Glomerular endothelial cell (primary cell): ENCODE measurements around the gene SIAE. TPM values are rescaled to one million over a fixed set of nuclear protein-coding genes. Genes with fewer than 3 reads are reported as not detected.

Experiments
- DNase-seq: peaks from one replicate; pipeline ENCODE4 v3.0.0-alpha.2; 2011; ENCODE audit warnings: low read depth, low spot score; ENCODE audit errors: extremely low read depth
- total RNA-seq: library from RNA; depleted of rRNA; stranded (reverse); fragments of >200 nt; gene quantifications from 2 replicates; pipeline ENCODE4 v1.2.3, GENCODE V29; 2015

SIAE gene
- total RNA-seq, 1 donor from 2014 or later, result 39.5 TPM

DNA sequence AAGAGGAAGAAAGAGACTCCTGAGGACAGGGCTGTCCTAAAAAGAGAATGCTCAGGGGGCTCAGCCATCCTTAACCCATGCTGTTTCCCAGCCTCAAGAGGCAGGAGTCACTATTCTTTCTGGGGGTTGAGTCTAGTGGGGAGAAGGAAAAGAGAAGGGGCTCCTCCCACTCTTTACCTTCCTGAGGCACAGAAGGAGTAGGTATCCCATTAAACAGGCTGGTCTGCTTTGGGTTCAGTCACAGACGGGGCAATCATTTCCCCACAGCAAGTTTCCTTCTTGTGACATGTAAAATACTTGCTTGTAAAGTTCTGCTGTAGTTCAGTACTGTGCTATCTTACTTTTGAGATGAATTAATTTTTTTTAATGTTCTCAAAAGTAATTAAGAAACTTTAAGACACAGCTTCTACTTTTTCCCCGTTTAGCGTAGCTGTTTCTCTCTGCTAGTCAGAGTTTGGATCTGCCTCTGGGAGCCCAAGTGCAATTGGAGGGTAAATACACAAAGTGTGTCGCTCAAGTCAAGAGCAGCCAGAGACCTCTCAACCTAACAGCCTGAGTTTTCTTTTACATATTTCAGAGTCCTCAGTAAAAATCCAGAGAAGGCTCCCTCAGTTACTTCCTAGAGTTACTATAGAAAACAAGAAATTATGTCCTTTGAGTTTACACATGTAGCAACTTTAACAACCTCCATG is 88.7 kb downstream of the SIAE start:
- DNase-seq, result no peak

DNA sequence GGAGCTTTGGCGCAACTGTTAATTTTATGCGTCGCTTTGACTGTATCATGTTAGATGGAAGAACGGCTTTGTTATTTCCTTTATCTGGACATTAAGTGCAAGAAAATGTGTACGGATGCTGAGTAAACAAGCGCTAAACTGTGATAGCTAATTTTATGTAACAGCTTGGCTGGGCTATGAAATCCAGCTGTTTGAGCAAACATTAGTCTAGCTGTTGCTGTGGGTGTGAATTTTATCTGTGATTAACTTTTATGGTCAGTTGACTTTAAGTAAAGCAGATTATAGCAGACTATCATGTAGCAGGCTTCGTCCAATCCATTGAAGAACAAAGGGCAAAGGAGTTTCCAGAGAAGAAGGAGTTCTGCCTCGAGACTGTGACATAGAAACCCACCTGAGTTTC is 89.8 kb downstream of the SIAE start:
- DNase-seq, result no peak

Other genes with a start within 250 kb of the SIAE start
- gene OR8B4, start 248.9 kb downstream of the SIAE start, total RNA-seq, result not detected in 2 replicates
- gene OR8B8, start 228.0 kb downstream of the SIAE start, total RNA-seq, result not detected in 2 replicates
- not detected in 2 replicates for gene OR8B12, start 130.1 kb downstream of the SIAE start, total RNA-seq
- gene OR8A1, start 103.7 kb downstream of the SIAE start, total RNA-seq, result not detected in 2 replicates
- gene PANX3, start 62.3 kb downstream of the SIAE start, total RNA-seq, result not detected in 2 replicates
- 12.4 and 20.5 TPM in 2 replicates for gene TBRG1, start 50.9 kb downstream of the SIAE start, total RNA-seq
- 6.9 and 11.1 TPM in 2 replicates for gene SPA17, start 165 bp upstream of the SIAE start, total RNA-seq
- 10.6 and 14.4 TPM in 2 replicates for gene NRGN, start 66.2 kb upstream of the SIAE start, total RNA-seq
- gene VSIG2, start 78.5 kb upstream of the SIAE start, total RNA-seq, result 1.1 TPM in 1 of 2 replicates, not detected in the other
- 297 and 465 TPM in 2 replicates for gene ESAM, start 88.6 kb upstream of the SIAE start, total RNA-seq
- 10.1 and 17.4 TPM in 2 replicates for gene MSANTD2, start 126.7 kb upstream of the SIAE start, total RNA-seq
- gene ROBO3, start 191.7 kb upstream of the SIAE start, total RNA-seq, result 9.7 and 11.2 TPM in 2 replicates
- 605 and 785 TPM in 2 replicates for gene ROBO4, start 224.1 kb upstream of the SIAE start, total RNA-seq
- gene HEPN1, start 245.5 kb upstream of the SIAE start, total RNA-seq, result 0.18 TPM in 1 of 2 replicates, not detected in the other